OCI-LY1 (cell line): Measurements from ENCODE around the gene TRMT6.

Experiments used
- H2AFZ ChIP-seq: fragments of 200-600 bp; sonication (generic), shearing (Covaris generic); 2 replicates; pipeline ENCODE4 v1.6.0; 2014; ENCODE audit warnings: antibody characterized with exemption, mild to moderate bottlenecking, low read length
- H3F3A ChIP-seq: fragments of 200-600 bp; sonication (generic), shearing (Covaris generic); 2 replicates; pipeline ENCODE4 v1.6.0; 2014; ENCODE audit warnings: mild to moderate bottlenecking, antibody characterized with exemption, low read length, moderate library complexity; ENCODE audit not compliant: insufficient read depth
- H3K27ac ChIP-seq: fragments of 200-600 bp; sonication (generic); 2 replicates; pipeline ENCODE4 v1.5.1; 2014; ENCODE audit warnings: low read length, mixed run types, mild to moderate bottlenecking, low read depth; ENCODE audit not compliant: poor library complexity, severe bottlenecking
- H3K27me3 ChIP-seq: fragments of 200-600 bp; sonication (generic); 2 replicates; pipeline ENCODE4 v1.6.0; 2014; ENCODE audit warnings: antibody characterized with exemption, mild to moderate bottlenecking, low read length, moderate library complexity; ENCODE audit not compliant: insufficient read depth
- H3K36me3 ChIP-seq: fragments of 200-600 bp; sonication (generic); 2 replicates; pipeline ENCODE4 v1.6.1; 2014; ENCODE audit warnings: mild to moderate bottlenecking, antibody characterized with exemption, low read length, moderate library complexity, mixed read lengths; ENCODE audit not compliant: insufficient read depth
- H3K4me1 ChIP-seq: fragments of 200-600 bp; sonication (generic); 2 replicates; pipeline ENCODE4 v1.5.1; 2014; ENCODE audit warnings: mild to moderate bottlenecking, low read length, moderate library complexity; ENCODE audit not compliant: insufficient read depth, severe bottlenecking
- H3K4me2 ChIP-seq: fragments of 200-600 bp; sonication (generic), shearing (Covaris generic); 2 replicates; pipeline ENCODE4 v1.6.1; 2014; ENCODE audit warnings: low read length
- H3K4me3 ChIP-seq: fragments of 200-600 bp; sonication (generic); 2 replicates; pipeline ENCODE4 v1.5.1; 2014; ENCODE audit warnings: low read length, low read depth, mild to moderate bottlenecking, mixed read lengths; ENCODE audit not compliant: poor library complexity, severe bottlenecking
- H3K79me2 ChIP-seq: fragments of 200-600 bp; shearing (Covaris generic); 2 replicates; pipeline ENCODE4 v1.6.1; 2016; ENCODE audit warnings: mixed run types, low read length, mixed read lengths; ENCODE audit not compliant: insufficient read depth
- H3K9ac ChIP-seq: fragments of 200-600 bp; sonication (generic), shearing (Covaris generic); 2 replicates; pipeline ENCODE4 v1.6.1; 2014; ENCODE audit warnings: mild to moderate bottlenecking, low read length, mixed read lengths
- H3K9me2 ChIP-seq: fragments of 200-600 bp; sonication (generic), shearing (Covaris generic); 2 replicates; pipeline ENCODE4 v1.6.1; 2014; ENCODE audit warnings: low read depth, mild to moderate bottlenecking, low read length, mixed read lengths
- H3K9me3 ChIP-seq: fragments of 200-600 bp; shearing (Covaris generic); 2 replicates; pipeline ENCODE4 v1.6.1; 2014; ENCODE audit warnings: low read length, mixed read lengths
- H4K20me1 ChIP-seq: fragments of 200-600 bp; sonication (generic), shearing (Covaris generic); 2 replicates; pipeline ENCODE4 v1.6.0; 2016; ENCODE audit warnings: mild to moderate bottlenecking, low read length; ENCODE audit not compliant: insufficient read depth
- EZH2 ChIP-seq: fragments of 200-600 bp; sonication (generic), shearing (Covaris generic); IDR thresholded peaks from 2 replicates; pipeline ENCODE4 v1.8.0; 2017; ENCODE audit warnings: borderline replicate concordance, mixed run types, mild to moderate bottlenecking, antibody characterized with exemption, low read length, moderate library complexity, mixed read lengths
- TF ChIP-seq, protein P1 (sequence below): fragments of 200-600 bp; sonication (generic), shearing (Covaris generic); IDR thresholded peaks from 2 replicates; pipeline ENCODE4 v1.5.1; 2017; ENCODE audit warnings: mild to moderate bottlenecking, antibody characterized with exemption, low read length, moderate library complexity, mixed read lengths

The TRMT6 gene

DNA sequence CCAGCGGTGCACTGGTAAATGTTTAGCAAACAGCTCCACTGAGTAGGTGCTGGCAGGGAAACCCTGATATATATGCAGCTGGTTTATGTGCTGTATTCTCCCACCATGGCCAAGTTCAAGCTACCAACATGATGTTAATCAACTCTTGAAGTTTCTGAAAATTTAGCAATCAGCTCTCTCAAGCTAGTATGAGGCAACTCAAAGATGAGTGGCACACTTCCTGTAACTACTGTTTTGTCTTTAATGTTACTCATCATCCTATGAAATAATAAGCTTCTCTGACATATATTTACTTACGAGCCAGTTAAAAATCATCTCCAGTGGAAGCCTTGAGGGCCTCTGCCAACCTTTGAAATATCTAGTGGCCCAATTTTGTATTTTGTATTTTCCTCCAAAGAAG, 54.7 kb downstream of the TRMT6 start:
- no peaks in the 10 kb centered on the region for H3K4me1 ChIP-seq
- no peak overlapping the region for H3K4me2 ChIP-seq
- H3K36me3 ChIP-seq = no peaks in the 10 kb centered on the region
- TF ChIP-seq, protein P1, sequence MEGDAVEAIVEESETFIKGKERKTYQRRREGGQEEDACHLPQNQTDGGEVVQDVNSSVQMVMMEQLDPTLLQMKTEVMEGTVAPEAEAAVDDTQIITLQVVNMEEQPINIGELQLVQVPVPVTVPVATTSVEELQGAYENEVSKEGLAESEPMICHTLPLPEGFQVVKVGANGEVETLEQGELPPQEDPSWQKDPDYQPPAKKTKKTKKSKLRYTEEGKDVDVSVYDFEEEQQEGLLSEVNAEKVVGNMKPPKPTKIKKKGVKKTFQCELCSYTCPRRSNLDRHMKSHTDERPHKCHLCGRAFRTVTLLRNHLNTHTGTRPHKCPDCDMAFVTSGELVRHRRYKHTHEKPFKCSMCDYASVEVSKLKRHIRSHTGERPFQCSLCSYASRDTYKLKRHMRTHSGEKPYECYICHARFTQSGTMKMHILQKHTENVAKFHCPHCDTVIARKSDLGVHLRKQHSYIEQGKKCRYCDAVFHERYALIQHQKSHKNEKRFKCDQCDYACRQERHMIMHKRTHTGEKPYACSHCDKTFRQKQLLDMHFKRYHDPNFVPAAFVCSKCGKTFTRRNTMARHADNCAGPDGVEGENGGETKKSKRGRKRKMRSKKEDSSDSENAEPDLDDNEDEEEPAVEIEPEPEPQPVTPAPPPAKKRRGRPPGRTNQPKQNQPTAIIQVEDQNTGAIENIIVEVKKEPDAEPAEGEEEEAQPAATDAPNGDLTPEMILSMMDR = no peak
- TF ChIP-seq EZH2 = no peak
- no peaks in the 10 kb centered on the region for H3K9me3 ChIP-seq
- no peaks in the 10 kb centered on the region for H3K79me2 ChIP-seq
- H4K20me1 ChIP-seq = no peaks in the 10 kb centered on the region
- no peaks in the 10 kb centered on the region for H3K9me2 ChIP-seq
- H3K27ac ChIP-seq = no peak overlapping the region
- H3F3A ChIP-seq = no peaks in the 10 kb centered on the region
- H3K4me3 ChIP-seq = no peak overlapping the region
- no peak overlapping the region for H3K9ac ChIP-seq
- no peaks in the 10 kb centered on the region for H3K27me3 ChIP-seq
- H2AFZ ChIP-seq = no peak overlapping the region

DNA sequence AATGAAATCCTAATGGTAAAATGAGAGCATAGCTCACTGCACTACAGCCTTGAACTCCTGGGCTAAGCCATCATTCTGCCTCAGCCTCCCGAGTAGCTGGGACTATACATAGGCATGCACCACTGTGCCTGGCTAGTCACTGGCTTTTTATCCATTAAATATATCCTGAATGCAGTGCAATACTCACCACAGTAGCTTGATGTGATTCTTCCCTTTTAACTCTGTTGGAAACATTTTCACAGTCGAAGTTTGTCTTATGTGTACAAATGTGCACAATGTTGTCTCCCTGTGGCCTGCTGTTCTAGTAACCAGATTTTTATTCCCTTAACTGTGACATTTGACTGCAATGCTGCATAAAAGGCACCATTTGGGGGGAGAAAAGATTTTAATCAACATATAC, 56.7 kb downstream of the TRMT6 start:
- Histone ChIP-seq H3K27me3 (no peaks in the 10 kb centered on the region), H3F3A (no peaks in the 10 kb centered on the region)

DNA sequence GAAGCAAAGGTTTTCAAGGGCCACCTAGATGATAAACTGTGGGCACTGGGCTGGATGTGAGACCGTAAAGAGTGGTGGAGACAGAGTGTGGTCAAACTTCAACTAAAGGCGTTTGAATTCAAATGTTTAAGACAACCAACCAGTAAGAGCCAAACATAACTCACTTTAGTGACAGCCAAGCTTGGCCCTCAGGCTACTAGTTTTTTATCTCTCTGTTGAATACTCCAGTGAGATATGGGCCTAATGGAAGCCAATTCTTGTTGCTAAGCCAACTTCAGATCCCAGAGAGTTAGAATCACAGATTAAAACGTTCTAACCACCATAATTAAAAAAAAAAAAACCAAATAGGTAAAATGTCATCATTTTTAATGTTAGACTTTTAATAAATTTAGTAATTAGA, 57.3 kb downstream of the TRMT6 start:
- no peaks in the 10 kb centered on the region for H3K9me2 ChIP-seq
- no peaks in the 10 kb centered on the region for H3K79me2 ChIP-seq
- no peak for TF ChIP-seq EZH2
- TF ChIP-seq, protein P1 = no peak
- no peaks in the 10 kb centered on the region for H3K4me1 ChIP-seq
- H4K20me1 ChIP-seq = no peaks in the 10 kb centered on the region
- H3K27ac ChIP-seq = no peak overlapping the region
- H2AFZ ChIP-seq = no peak overlapping the region
- no peaks in the 10 kb centered on the region for H3K36me3 ChIP-seq
- H3K9me3 ChIP-seq = no peaks in the 10 kb centered on the region
- no peaks in the 10 kb centered on the region for H3F3A ChIP-seq
- no peak overlapping the region for H3K9ac ChIP-seq
- H3K4me2 ChIP-seq = no peak overlapping the region
- no peak overlapping the region for H3K4me3 ChIP-seq
- H3K27me3 ChIP-seq = no peaks in the 10 kb centered on the region

More for the DNA sequence above, 56.7 kb downstream of the TRMT6 start:
- Histone ChIP-seq H3K9me2 (no peaks in the 10 kb centered on the region), H3K9ac (no peak overlapping the region), H3K4me1 (no peaks in the 10 kb centered on the region), H3K4me3 (no peak overlapping the region), H3K27ac (no peak overlapping the region), H3K4me2 (no peak overlapping the region), H4K20me1 (no peaks in the 10 kb centered on the region), H3K36me3 (no peaks in the 10 kb centered on the region), H2AFZ (no peak overlapping the region), H3K79me2 (no peaks in the 10 kb centered on the region), H3K9me3 (no peaks in the 10 kb centered on the region)
- TF ChIP-seq EZH2 = no peak
- TF ChIP-seq, protein P1 = no peak
